ENCODE data around the gene MIF. TPM values are rescaled to one million over a fixed set of nuclear protein-coding genes. Genes with fewer than 3 reads are reported as not detected.
"Not testable (repeated sequence)": the region's sequence is repeated elsewhere in the genome, so short reads cannot be mapped to it uniquely, and the experiment has no call there.

The MIF gene
- total RNA-seq, 1 donor from 2014 or later, result 227 TPM

DNA sequence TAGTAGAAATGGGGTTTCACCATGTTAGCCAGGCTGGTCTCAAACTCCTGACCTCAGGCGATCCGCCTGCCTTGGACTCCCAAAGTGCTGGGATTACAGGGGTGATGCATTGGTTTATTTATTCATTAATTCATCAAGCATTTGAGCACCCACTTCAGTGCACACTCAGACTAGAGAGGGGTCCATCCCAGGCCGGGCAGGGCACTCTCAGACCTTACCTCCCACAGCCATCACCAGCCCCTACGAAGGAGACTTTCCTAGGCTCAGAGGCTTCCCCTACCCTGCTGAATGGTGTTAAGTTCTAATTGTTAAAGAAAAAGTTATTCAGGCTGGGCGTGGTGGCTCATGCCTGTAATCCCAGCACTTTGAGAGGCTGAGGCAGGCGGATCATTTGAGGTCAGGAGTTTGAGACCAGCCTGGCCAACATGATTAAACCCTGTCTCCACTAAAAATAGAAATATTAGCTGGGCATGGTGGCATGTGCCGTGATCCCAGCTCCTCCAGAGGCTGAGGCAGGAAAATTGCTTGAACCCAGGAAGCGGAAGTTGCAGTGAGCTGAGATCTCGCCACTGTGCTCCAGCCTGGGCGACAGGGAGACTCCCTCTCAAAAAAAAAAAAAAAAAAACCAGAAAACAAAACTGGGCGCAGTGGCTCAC is 29.6 kb upstream of the MIF start:
- DNase-seq; intact Hi-C loops (cut with DNase I): not testable (repeated sequence)
- peak; percentile 55 for ATAC-seq (ENCODE audit: poor library complexity)

DNA sequence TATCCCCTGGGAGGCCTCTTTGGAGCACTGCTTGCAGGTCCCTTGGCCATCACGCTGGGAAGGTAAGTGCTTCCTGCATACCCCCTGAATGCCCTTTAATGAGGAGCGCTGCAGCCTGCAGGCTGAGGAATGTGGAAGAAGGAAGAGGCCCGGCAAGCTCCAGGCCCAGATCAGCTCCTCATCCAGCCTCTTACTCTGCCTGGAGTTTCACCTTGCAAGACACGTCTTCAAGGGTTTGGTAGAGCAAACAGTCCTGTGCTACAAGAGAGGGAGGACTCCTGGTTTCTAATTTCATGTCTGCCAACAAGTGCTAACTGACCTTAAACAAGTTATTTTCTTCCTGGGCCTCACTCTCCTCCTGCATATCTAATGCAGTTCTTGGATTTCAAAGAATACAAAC is 25.6 kb upstream of the MIF start:
- ATAC-seq (ENCODE audit: poor library complexity) (no peak), DNase-seq (no peak)
- intact Hi-C loops (cut with DNase I), result no loop called here

- ATAC-seq (ENCODE audit: poor library complexity), result no peak
- intact Hi-C loops (cut with DNase I), result no loop called here
- DNase-seq, result no peak
Observed at GRCh38 chr22:23874871-23875270, 19.3 kb upstream of the MIF start.

GRCh38 chr22:23875801-23876200 is 18.4 kb upstream of the MIF start:
- no peak for ATAC-seq (ENCODE audit: poor library complexity)
- no peak for DNase-seq
- intact Hi-C loops (cut with DNase I), result no loop called here

GRCh38 chr22:23877566-23877965 is 16.6 kb upstream of the MIF start:
- no peak for DNase-seq
- intact Hi-C loops (cut with DNase I), result no loop called here
- ATAC-seq (ENCODE audit: poor library complexity), result no peak

DNA sequence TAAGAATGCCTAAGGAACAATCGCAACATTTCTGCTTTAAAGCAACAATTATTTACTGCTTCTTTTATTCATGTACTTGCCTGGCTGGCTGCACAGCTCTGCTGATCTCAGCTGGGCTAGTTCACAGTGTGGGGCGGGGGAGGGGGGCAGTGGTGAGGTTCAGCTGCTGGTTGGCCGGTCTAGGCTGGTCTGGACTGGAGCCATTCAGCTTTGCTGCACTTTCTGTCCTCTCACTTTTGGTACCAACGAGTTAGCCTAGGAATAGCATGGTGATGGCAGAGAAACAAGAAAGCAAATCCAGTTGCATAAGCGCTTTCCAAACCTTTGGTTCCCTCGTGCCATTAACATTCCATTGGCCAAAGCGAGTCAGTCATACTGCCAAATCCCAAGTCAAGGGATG is 16.0 kb upstream of the MIF start:
- intact Hi-C loops (cut with DNase I), result no loop called here
- peak; percentile 70 for ATAC-seq (ENCODE audit: poor library complexity)
- DNase-seq, result no peak

- ATAC-seq (ENCODE audit: poor library complexity) (peak; percentile 53), DNase-seq (no peak)
- intact Hi-C loops (cut with DNase I), result no loop called here
Observed at GRCh38 chr22:23882370-23882769, 11.8 kb upstream of the MIF start.

- DNase-seq, result no peak
- intact Hi-C loops (cut with DNase I), result no loop called here
- ATAC-seq (ENCODE audit: poor library complexity), result no peak
Observed at GRCh38 chr22:23883658-23884057, 10.5 kb upstream of the MIF start.

DNA sequence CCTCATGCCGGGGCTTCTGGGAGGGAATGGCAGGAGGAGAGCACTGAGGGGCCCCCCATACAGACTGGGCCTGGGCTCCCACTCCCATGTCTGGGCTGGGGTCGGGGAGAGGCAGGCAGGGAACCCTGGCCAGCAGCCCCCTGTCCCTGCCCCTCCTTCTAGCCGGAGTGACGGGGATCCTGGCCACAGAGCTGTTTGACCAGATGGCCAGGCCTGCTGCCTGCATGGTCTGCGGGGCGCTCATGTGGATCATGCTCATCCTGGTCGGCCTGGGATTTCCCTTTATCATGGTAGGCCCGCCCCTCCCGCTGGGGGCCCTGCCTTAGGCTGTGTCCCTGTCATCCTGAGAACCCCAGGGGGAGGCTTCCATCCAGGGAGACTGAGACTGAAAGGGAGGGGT is 10.0 kb upstream of the MIF start:
- ATAC-seq (ENCODE audit: poor library complexity) (no peak), DNase-seq (no peak)
- intact Hi-C loops (cut with DNase I), result no loop called here

GRCh38 chr22:23888615-23889401 is 5.4 kb upstream of the MIF start:
- ATAC-seq (ENCODE audit: poor library complexity) (no peak), DNase-seq (no peak)
- intact Hi-C loops (cut with DNase I), result no loop called here

DNA sequence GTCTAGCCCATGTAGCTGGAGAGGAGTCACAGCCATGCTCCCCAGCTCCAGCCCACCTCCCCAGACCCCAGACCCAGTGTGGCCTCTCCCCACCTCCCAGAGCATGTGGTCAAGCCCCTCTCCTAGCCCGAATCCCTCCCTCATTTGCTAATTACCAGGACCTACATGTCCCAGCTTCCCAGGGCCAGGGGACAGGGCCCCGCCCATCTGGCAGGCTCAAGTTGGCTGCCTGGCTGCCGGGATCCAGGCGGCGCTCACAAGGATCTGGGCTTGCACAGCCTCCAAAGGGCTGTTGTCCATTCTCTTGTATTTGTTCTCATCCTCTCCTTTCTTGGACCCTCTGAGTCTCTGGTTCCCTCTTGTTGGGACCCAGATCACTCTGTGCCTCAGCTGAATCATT is 4.6 kb upstream of the MIF start:
- peak; percentile 67 for DNase-seq
- no peak for ATAC-seq (ENCODE audit: poor library complexity)
- intact Hi-C loops (cut with DNase I), result no loop called here

DNA sequence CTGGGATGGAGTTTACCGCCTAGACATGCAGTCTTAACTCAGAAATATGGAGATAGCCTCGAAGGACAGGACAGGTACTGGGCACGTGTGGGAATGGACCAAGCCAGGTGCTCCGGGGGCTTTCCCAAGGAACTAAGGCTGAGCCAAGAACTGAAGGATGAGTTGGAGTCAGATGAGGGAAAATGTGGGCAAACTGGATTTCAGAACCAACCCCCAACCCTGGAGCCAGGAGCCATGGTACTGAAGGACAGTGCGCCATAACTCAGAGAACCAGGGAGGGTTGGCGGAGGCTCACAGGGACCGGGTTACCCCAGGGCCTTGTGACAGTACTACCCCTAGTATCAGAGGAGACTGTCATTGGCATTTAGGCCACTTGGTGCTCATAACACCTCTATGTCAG is 2.5 kb upstream of the MIF start:
- intact Hi-C loops (cut with DNase I), result no loop called here
- DNase-seq (no peak), ATAC-seq (ENCODE audit: poor library complexity) (no peak)

DNA sequence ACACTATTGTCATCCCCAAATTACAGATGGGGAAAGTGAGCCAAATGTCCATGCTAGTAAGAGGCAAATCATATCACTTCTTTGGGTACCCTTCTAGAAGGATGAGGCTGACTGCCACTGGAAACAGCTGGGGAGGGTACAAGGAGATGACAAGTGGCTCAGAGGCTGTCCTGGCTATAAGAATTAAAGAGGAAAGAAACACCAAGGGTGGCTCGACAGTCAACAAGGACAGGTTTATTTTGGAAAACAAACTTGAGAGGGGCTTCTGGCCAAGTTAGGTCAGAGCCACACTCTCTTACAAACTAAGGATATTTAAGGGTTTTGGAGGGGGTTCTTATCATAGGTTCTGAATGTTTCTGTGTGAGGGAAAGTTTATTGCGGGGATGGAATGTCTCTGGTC is 2.1 kb upstream of the MIF start:
- intact Hi-C loops (cut with DNase I), result no loop called here
- DNase-seq (no peak), ATAC-seq (ENCODE audit: poor library complexity) (no peak)

DNA sequence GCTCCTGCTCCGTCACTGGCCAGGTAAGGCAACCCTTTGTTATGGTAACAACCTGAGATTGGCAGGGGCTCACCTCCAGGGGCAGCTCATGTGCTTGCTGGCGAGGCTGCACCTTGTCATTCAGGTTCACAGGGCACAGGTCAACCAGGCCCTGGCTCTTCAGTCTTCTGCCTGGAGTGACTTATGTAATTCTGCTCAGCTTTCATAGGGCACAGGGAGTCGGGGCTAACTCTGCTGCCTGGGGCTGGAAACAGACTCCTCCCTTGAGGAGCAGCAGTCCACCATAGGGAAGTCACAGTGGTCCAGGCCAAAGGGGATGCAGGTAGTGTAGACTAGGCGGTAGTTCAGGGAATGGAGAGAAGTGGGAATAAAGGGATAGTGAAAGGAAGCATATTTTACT is 1.5 kb upstream of the MIF start:
- no peak for ATAC-seq (ENCODE audit: poor library complexity)
- no peak for DNase-seq
- intact Hi-C loops (cut with DNase I), result no loop called here

DNA sequence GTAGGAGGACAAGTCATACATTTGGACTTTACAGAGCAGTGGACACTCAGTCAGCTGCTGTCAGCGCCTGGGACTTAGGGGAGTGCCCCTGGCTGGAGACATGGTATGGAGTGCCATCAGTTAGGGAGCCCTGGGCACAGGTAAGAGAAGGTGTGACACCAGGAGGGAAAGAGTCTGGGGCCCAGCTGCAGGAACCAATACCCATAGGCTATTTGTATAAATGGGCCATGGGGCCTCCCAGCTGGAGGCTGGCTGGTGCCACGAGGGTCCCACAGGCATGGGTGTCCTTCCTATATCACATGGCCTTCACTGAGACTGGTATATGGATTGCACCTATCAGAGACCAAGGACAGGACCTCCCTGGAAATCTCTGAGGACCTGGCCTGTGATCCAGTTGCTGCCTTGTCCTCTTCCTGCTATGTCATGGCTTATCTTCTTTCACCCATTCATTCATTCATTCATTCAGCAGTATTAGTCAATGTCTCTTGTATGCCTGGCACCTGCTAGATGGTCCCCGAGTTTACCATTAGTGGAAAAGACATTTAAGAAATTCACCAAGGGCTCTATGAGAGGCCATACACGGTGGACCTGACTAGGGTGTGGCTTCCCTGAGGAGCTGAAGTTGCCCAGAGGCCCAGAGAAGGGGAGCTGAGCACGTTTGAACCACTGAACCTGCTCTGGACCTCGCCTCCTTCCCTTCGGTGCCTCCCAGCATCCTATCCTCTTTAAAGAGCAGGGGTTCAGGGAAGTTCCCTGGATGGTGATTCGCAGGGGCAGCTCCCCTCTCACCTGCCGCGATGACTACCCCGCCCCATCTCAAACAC is 850 bp upstream of the MIF start:
- ATAC-seq (ENCODE audit: poor library complexity), result no peak
- DNase-seq, result no peak
- intact Hi-C loops (cut with DNase I), result no loop called here

GRCh38 chr22:23894710-23895598 is 771 bp downstream of the MIF start:
- ATAC-seq (ENCODE audit: poor library complexity), result peak; percentile 53
- intact Hi-C loops (cut with DNase I), result no loop called here
- peak; percentile 80 for DNase-seq

DNA sequence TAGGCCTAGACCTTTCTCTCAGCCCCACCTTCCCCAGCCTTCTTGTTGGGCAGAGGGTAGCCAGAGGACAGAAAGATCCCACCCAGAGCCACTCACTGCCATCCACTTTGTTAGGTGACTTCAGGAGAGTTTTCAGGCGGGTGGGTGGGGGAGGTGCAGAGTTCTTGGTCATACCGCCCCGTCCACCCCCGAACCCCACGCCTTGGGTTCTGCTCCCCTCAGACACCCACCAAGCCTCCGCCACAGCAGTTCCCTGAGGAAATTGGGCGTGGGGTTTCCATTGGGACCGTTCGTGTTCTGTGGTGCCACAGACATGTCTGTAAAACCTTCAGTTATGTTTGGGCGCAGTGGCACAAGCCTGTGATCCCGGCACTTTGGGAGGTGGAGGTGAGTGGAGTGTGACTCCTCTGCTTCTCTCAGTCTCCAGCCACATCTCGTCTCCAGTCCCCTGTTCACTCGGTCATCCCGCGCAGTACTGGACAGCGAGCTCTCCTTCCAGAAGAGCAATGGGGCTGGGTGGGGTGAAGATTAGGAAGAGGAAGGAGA is 1.5 kb downstream of the MIF start:
- intact Hi-C loops (cut with DNase I), result no loop called here
- no peak for ATAC-seq (ENCODE audit: poor library complexity)
- DNase-seq, result no peak

- ATAC-seq (ENCODE audit: poor library complexity), result no peak
- intact Hi-C loops (cut with DNase I), result no loop called here
- DNase-seq, result no peak
Observed at GRCh38 chr22:23896166-23896522, 2.0 kb downstream of the MIF start.

Data from Right ventricle myocardium superior (tissue), 1 donor.